Common myeloid progenitor, CD34-positive (primary cell): ENCODE measurements around the gene VPS35L.
"Not testable (repeated sequence)": the region's sequence is repeated elsewhere in the genome, so short reads cannot be mapped to it uniquely, and the experiment has no call there.

Experiments used
- CTCF ChIA-PET: fragments of 350-600 bp; sonication (Branson Sonifier 250); formaldehyde crosslinking; loops from one replicate; lab custom pipeline; 2021; ENCODE audit warnings: antibody characterized with exemption; lab: Charles Lee
- POLR2A ChIA-PET: fragments of 350-600 bp; sonication (Branson Sonifier 250); formaldehyde crosslinking; loops from one replicate; lab custom pipeline; 2021; ENCODE audit warnings: antibody characterized with exemption; lab: Charles Lee
- DNase-seq, 3 donors: peaks; one replicate each; pipeline versions ENCODE4 v3.0.0 to v3.0.0-alpha.2; 2013
- H3K27ac ChIP-seq, 2 experiments: 1 replicate in 1 of 2; 2 replicates in 1 of 2; pipeline ENCODE4 v1.7.0; 2013; ENCODE audit warnings: inconsistent platforms in 2 of 2, low read length in 2 of 2, mild to moderate bottlenecking in 2 of 2, low read depth in 1 of 2, moderate library complexity in 1 of 2; ENCODE audit not compliant: severe bottlenecking in 2 of 2, insufficient read depth in 1 of 2, poor library complexity in 1 of 2
- H3K27me3 ChIP-seq, 5 experiments: replicated peaks in 2 of 5; 1 replicate in 3 of 5; 2 replicates in 2 of 5; pipeline versions ENCODE4 v1.6.1 to v1.7.0; 2013; ENCODE audit warnings: low read length in 4 of 5, mild to moderate bottlenecking in 2 of 5, moderate library complexity in 2 of 5, inconsistent platforms in 1 of 5; ENCODE audit not compliant: insufficient read depth in 5 of 5, control insufficient read depth in 4 of 5
- H3K36me3 ChIP-seq, 4 experiments: 1 replicate in 2 of 4; 2 replicates in 2 of 4; pipeline versions ENCODE4 v1.6.1 to v1.7.0; 2013; ENCODE audit warnings: low read length in 3 of 4, control low read depth in 1 of 4, mild to moderate bottlenecking in 1 of 4; ENCODE audit not compliant: control insufficient read depth in 4 of 4, insufficient read depth in 4 of 4
- H3K4me1 ChIP-seq, 4 experiments: 1 replicate in 3 of 4; 2 replicates in 1 of 4; pipeline versions ENCODE4 v1.6.1 to v1.7.1; 2013; ENCODE audit warnings: low read length in 3 of 4, mild to moderate bottlenecking in 3 of 4, control low read depth in 1 of 4, inconsistent platforms in 1 of 4, moderate library complexity in 1 of 4; ENCODE audit not compliant: control insufficient read depth in 4 of 4, insufficient read depth in 4 of 4; ENCODE audit errors: control extremely low read depth in 1 of 4
- H3K4me3 ChIP-seq, 7 experiments: 1 replicate in 4 of 7; 2 replicates in 3 of 7; pipeline versions ENCODE4 v1.5.1 to v1.7.0; 2013; ENCODE audit warnings: mild to moderate bottlenecking in 7 of 7, low read length in 6 of 7, moderate library complexity in 6 of 7, inconsistent platforms in 2 of 7, low read depth in 2 of 7, control low read depth in 1 of 7; ENCODE audit not compliant: insufficient read depth in 4 of 7, control insufficient read depth in 1 of 7; ENCODE audit errors: extremely low read depth in 1 of 7
- H3K9me3 ChIP-seq, 5 experiments: 1 replicate in 4 of 5; 2 replicates in 1 of 5; pipeline versions ENCODE4 v1.6.1 to v1.7.1; 2013; ENCODE audit warnings: low read length in 4 of 5, mild to moderate bottlenecking in 2 of 5, inconsistent platforms in 1 of 5, low read depth in 1 of 5, moderate library complexity in 1 of 5; ENCODE audit not compliant: control insufficient read depth in 4 of 5, insufficient read depth in 2 of 5; ENCODE audit errors: control extremely low read depth in 1 of 5
- WGBS: methylation state at CpG from one replicate; pipeline ENCODE4 v1.1.5; 2013; ENCODE audit not compliant: insufficient coverage; 5-methylcytosine and 5-hydroxymethylcytosine counted together

Gene VPS35L

DNA sequence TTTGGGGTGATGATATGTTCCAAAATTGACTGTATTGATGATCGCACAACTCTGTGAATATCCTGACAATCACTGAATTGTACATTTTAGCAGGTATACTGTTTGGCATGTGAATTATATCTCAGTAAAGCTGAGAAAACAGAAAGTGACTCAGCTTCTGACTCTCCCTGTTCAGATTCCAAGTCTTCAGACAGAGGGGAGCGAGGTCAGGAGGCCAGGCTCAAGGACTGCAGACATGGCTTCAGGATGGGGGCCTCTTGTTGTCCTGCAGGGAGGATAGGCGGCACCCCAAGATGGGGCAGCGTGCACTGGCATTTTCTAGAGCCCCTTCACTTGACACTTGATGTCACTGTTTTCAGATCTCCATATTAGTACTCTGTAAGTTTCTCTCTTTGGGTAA, 116.9 kb downstream of the VPS35L start:
- Histone ChIP-seq H3K4me1 (no peaks in the 10 kb centered on the region), H3K36me3 (peaks cover 14 to 43% (median 29%) of the 10 kb centered on the region in 4 experiments), H3K27ac (no peak overlapping the region), H3K27me3 (no peaks in the 10 kb centered on the region), H3K9me3 (no peaks in the 10 kb centered on the region), H3K4me3 (no peak overlapping the region)
- POLR2A ChIA-PET = no interaction called here
- 100% methylated on average over 3 of the region's 4 CpGs for WGBS
- CTCF ChIA-PET = no interaction called here
- no peak for DNase-seq

DNA sequence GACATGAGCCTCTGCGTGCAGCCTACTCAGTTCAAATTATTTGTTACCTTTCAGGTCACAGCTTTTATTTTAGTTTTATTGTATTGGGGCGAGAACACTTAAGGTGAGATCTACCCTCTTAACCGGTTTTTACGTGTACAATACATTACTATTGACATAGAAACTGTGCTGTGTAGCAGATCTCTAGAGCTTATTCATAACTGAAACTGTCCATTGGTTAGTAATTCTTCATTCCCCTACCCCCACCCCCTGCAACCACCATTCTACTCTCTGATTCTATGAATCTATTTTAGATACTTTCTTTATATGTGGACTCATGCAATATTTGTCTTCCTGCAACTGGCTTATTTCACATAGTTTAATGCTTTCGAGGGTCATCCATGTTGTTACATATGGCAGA, 119.0 kb downstream of the VPS35L start:
- H3K4me1 ChIP-seq = no peaks in the 10 kb centered on the region
- 100% methylated on average over 1 of the region's 5 CpGs for WGBS
- H3K27ac ChIP-seq = no peak overlapping the region
- DNase-seq = no peak
- CTCF ChIA-PET = no interaction called here
- H3K4me3 ChIP-seq = no peak overlapping the region
- peaks cover 11 to 50% (median 28%) of the 10 kb centered on the region in 4 experiments for H3K36me3 ChIP-seq
- no peaks in the 10 kb centered on the region for H3K9me3 ChIP-seq
- POLR2A ChIA-PET = no interaction called here
- H3K27me3 ChIP-seq = no peaks in the 10 kb centered on the region

DNA sequence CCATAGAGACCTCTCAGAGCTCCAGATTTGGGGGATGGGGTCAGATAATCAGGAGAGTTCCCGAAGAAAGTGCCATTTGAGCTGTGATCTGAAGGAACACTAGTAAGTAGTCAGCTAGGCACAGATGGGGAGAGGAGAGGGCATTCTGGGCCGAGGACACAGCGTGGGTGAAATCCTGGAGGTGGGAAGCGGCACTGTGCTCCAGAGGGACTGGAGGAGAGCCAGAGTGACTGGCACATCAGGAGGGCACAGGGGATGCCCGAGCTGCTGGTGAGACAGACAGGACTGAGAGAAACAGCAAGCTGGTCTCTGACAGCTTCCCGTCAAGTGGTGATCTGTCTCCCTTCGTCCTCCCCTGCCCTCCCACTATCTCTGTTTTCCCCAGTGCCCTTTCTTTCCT, 121.9 kb downstream of the VPS35L start:
- H3K4me3 ChIP-seq = no peak overlapping the region
- peaks cover 8 to 53% (median 29%) of the 10 kb centered on the region in 4 experiments for H3K36me3 ChIP-seq
- H3K4me1 ChIP-seq = no peaks in the 10 kb centered on the region
- CTCF ChIA-PET = no interaction called here
- 97% methylated on average over 6 of the region's 7 CpGs for WGBS
- no peak for DNase-seq
- no peaks in the 10 kb centered on the region for H3K27me3 ChIP-seq
- no peak overlapping the region for H3K27ac ChIP-seq
- POLR2A ChIA-PET = interaction anchor here (0.7 kb wide), 1 partner anchor 14 kb away, joined by 3 read pairs; no protein-coding TSS in a partner anchor
- no peaks in the 10 kb centered on the region for H3K9me3 ChIP-seq

DNA sequence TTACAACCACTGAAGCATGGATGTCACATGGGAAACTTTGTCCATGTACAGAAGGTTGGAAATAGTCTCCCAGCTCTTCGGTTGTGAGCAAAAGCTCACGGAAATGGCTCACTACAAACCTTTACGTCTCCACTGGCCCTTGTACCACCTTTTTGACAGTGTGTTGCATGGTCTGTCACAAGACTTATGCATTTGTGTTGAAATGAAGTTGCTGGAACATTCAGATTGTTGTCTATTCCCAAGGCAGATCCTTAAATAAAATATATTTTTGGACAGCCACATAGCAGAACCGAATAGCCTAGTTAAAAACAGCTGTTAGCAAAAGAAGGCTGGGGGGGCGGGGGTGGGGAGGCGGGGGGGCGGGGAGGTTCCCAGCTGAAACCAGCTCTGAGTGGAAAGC, 123.3 kb downstream of the VPS35L start:
- no peak overlapping the region for H3K4me3 ChIP-seq
- no peak for DNase-seq
- CTCF ChIA-PET = interaction anchor here (1.1 kb wide), 1 partner anchor 11 kb away, joined by 3 read pairs; no protein-coding TSS in a partner anchor
- H3K27me3 ChIP-seq = no peaks in the 10 kb centered on the region
- peaks cover 15 to 58% (median 39%) of the 10 kb centered on the region in 4 experiments for H3K36me3 ChIP-seq
- POLR2A ChIA-PET = no interaction called here
- no peaks in the 10 kb centered on the region for H3K4me1 ChIP-seq
- peaks cover 0 to 5% (median 0%) of the 10 kb centered on the region in 5 experiments for H3K9me3 ChIP-seq
- no peak overlapping the region for H3K27ac ChIP-seq
- WGBS = no CpG with 5 or more reads among the region's 7 CpGs

DNA sequence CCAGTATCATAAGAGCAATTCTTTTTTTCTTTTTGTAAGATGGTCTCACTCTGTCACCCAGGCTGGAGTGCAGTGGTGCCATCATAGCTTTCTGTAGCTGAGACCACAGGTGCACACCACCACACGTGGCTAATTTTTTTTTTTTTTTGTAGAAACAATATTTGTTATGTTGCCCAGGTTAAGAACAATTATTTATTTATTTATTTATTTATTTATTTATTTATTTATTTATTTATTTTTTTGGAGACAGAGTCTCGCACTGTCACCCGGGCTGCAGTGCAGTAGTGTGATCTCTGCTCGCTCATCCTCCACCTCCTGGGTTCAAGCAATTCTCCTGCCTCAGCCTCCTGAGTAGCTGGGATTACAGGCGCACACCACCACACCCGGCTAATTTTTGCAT, 123.8 kb downstream of the VPS35L start:
- CTCF ChIA-PET = interaction anchor here (1.1 kb wide), 1 partner anchor 11 kb away, joined by 3 read pairs; no protein-coding TSS in a partner anchor
- WGBS = 100% methylated on average over 3 of the region's 6 CpGs
- H3K4me3 ChIP-seq, H3K27me3 ChIP-seq, H3K4me1 ChIP-seq, H3K9me3 ChIP-seq, H3K27ac ChIP-seq, POLR2A ChIA-PET, DNase-seq: not testable (repeated sequence)
- peaks cover 18 to 62% (median 41%) of the 10 kb centered on the region in 4 experiments for H3K36me3 ChIP-seq

DNA sequence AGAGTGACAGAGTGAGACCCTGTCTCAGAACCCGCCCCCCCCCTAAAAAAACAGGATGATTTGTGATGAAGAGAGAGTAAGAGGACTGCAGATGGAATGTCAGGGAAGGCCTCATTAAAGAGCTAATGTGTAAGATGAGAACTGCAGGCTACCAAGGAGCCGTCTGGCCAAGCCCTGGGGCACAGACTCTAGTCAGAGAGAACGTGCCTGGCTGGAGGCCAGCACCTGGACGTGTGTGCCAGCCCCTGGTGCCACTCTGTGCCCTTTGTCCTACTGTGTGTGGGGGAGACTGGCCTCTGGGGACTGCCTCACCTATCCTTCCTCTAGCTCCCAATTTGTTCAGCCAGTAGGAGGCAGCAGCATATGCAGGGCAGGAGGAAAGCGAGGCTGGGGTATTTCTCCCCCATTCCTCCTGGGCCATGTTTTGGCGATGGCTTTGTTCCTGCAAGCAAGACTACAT, 125.4 kb downstream of the VPS35L start:
- Histone ChIP-seq H3K9me3 (peaks cover 0 to 21% (median 4%) of the 10 kb centered on the region in 5 experiments), H3K27ac (no peak overlapping the region), H3K36me3 (peaks cover 28 to 66% (median 47%) of the 10 kb centered on the region in 4 experiments), H3K4me1 (no peaks in the 10 kb centered on the region), H3K27me3 (no peaks in the 10 kb centered on the region), H3K4me3 (no peak overlapping the region)
- POLR2A ChIA-PET = no interaction called here
- DNase-seq = no peak
- 97% methylated on average over 5 of the region's 6 CpGs for WGBS
- CTCF ChIA-PET = no interaction called here

DNA sequence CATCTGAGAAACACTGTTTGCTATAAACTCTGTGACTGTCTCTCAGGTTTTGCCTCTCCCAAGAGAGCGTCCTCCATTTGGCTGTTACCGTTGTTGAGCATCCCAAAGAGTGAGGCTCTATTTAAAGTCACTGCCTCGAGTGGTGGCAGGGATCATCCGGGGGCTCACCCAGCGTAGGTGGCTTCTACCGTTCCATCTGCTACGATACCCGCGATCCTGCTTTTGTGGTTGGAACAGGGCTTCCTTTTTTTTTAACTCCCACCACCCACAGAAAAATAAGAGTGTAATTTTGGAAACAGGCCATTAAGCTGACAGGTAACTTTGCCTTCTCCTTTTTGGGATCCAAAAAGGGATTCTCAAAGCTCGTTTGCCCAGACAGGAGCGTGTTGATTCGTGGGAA, 126.1 kb downstream of the VPS35L start:
- no peak for DNase-seq
- no peaks in the 10 kb centered on the region for H3K27me3 ChIP-seq
- H3K36me3 ChIP-seq = peaks cover 25 to 70% (median 47%) of the 10 kb centered on the region in 4 experiments
- POLR2A ChIA-PET = no interaction called here
- CTCF ChIA-PET = no interaction called here
- H3K27ac ChIP-seq = no peak overlapping the region
- 81% methylated on average over 6 of the region's 12 CpGs for WGBS
- H3K4me1 ChIP-seq = no peaks in the 10 kb centered on the region
- no peak overlapping the region for H3K4me3 ChIP-seq
- H3K9me3 ChIP-seq = peaks cover 0 to 21% (median 4%) of the 10 kb centered on the region in 5 experiments
